ENCODE results near the gene HOXD8. TPM values are rescaled to one million over a fixed set of nuclear protein-coding genes. Genes with fewer than 3 reads are reported as not detected.

The HOXD8 gene
- total RNA-seq, 1 experiment from 2014 or later: not detected

DNA sequence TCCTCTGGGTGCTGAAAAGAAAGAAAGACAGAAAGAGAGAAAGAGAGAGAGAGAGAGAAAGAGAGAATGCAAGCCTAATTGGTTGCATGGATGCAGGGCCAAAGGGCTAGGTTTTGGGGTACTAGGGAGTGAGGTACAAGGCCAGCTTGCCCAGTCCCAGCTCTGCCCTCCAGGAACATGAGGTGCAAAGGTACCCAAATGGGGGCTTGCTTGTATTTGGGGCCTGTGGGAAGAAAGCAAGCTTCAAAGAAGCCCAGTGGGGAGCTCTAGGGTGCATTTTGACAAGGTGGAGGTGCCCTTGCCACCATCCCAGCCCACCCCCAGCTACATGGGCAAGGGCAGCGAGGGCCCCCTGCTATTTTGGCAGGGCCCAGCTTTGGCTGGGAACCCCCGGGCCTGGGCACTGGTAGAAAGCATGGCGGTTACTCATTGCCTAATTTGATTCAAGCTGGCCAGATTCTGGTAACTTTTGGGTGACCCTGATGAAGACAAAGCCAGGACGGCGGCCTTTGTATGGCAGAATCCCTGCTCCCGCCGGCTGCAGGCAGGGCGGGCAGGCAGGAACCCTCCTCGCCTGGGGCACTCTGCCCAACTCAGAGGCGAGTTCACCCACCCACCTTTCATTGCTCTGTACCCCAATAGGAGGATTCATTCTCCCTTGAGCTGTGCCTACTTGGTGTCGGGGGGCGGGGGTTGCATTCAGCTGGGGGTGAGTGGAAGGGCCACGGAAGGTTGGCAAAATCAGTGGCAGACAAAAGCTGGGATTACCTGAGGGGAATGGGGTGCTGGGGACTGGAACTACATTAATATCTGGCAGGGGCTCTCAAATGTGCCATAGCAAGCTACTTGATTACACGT is 21.3 kb downstream of the HOXD8 start:
- POLR2A ChIA-PET: no interaction called here
- Mint-ChIP-seq H3K36me3 (ENCODE audit: insufficient read depth, unreplicated experiment) (peaks cover 5% of the 10 kb centered on the region), H3K9me3 (ENCODE audit: unreplicated experiment) (no peaks in the 10 kb centered on the region), H3K27ac (ENCODE audit: low read depth, unreplicated experiment) (no peak overlapping the region), H3K27me3 (ENCODE audit: insufficient read depth, unreplicated experiment) (no peaks in the 10 kb centered on the region), H3K4me3 (ENCODE audit: unreplicated experiment) (no peak overlapping the region), H3K4me1 (ENCODE audit: insufficient read depth, unreplicated experiment) (no peaks in the 10 kb centered on the region)
- CTCF ChIA-PET: interaction anchor here (1.0 to 3.0 kb wide), 4 partner anchors 17 to 501 kb away, joined by 3 to 12 read pairs (median 8); no protein-coding TSS in a partner anchor
- no TSS peak for BruUV-seq (replicated peaks)
- TF ChIP-seq, protein P1, sequence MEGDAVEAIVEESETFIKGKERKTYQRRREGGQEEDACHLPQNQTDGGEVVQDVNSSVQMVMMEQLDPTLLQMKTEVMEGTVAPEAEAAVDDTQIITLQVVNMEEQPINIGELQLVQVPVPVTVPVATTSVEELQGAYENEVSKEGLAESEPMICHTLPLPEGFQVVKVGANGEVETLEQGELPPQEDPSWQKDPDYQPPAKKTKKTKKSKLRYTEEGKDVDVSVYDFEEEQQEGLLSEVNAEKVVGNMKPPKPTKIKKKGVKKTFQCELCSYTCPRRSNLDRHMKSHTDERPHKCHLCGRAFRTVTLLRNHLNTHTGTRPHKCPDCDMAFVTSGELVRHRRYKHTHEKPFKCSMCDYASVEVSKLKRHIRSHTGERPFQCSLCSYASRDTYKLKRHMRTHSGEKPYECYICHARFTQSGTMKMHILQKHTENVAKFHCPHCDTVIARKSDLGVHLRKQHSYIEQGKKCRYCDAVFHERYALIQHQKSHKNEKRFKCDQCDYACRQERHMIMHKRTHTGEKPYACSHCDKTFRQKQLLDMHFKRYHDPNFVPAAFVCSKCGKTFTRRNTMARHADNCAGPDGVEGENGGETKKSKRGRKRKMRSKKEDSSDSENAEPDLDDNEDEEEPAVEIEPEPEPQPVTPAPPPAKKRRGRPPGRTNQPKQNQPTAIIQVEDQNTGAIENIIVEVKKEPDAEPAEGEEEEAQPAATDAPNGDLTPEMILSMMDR (IDR thresholded peaks at IDR 0.05; ENCODE audit: unreplicated experiment): no peak
- no peak for DNase-seq (ENCODE audit: unreplicated experiment)
- intact Hi-C loops (cut with micrococcal nuclease): no loop called here

DNA sequence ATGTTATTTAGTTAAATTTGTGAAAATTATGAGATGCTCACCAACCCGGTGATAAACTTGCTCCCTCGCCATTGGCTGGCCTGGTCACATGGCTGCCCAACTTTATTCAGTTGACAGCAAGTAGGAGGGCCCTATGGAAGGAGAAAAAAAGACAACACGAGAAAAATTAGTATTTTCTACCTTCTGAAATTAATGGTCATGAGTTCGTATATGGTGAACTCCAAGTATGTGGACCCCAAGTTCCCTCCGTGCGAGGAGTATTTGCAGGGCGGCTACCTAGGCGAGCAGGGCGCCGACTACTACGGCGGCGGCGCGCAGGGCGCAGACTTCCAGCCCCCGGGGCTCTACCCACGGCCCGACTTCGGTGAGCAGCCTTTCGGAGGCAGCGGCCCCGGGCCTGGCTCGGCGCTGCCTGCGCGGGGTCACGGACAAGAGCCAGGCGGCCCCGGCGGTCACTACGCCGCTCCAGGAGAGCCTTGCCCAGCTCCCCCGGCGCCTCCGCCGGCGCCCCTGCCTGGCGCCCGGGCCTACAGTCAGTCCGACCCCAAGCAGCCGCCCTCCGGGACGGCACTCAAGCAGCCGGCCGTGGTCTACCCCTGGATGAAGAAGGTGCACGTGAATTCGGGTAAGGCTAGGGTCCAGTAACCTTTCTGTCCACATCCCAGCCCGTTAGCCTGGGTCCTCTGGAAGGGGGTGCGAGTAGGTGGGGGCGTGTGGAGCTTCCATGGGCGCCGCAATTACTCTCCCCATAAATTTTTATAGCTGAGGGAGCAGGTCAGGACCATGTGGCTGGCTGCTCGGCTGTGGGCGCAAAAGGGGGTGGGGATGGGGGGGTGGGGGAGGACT is 22.2 kb downstream of the HOXD8 start, which contains the start of gene HOXD4:
HOXD4 (plus strand) TSS at position 109 of the 846 bp plus-strand sequence; CDS start at position 193, 84 bp downstream.
- Mint-ChIP-seq H3K27me3 (ENCODE audit: insufficient read depth, unreplicated experiment) (no peaks in the 10 kb centered on the region), H3K36me3 (ENCODE audit: insufficient read depth, unreplicated experiment) (peaks cover 5% of the 10 kb centered on the region), H3K27ac (ENCODE audit: low read depth, unreplicated experiment) (no peak within 1 kb of the TSS), H3K9me3 (ENCODE audit: unreplicated experiment) (no peaks in the 10 kb centered on the region), H3K4me3 (ENCODE audit: unreplicated experiment) (no peak within 1 kb of the TSS), H3K4me1 (ENCODE audit: insufficient read depth, unreplicated experiment) (no peaks in the 10 kb centered on the region)
- ChIA-PET POLR2A (no interaction called here), CTCF (interaction anchor here (0.6 to 1.7 kb wide), 4 partner anchors 486 to 998 kb away, joined by 4 to 10 read pairs (median 6); no protein-coding TSS in a partner anchor)
- intact Hi-C loops (cut with micrococcal nuclease): no loop called here
- DNase-seq (ENCODE audit: unreplicated experiment): no peak
- TF ChIP-seq, protein P1 (IDR thresholded peaks at IDR 0.05; ENCODE audit: unreplicated experiment): no peak
- no TSS peak for BruUV-seq (replicated peaks)

DNA sequence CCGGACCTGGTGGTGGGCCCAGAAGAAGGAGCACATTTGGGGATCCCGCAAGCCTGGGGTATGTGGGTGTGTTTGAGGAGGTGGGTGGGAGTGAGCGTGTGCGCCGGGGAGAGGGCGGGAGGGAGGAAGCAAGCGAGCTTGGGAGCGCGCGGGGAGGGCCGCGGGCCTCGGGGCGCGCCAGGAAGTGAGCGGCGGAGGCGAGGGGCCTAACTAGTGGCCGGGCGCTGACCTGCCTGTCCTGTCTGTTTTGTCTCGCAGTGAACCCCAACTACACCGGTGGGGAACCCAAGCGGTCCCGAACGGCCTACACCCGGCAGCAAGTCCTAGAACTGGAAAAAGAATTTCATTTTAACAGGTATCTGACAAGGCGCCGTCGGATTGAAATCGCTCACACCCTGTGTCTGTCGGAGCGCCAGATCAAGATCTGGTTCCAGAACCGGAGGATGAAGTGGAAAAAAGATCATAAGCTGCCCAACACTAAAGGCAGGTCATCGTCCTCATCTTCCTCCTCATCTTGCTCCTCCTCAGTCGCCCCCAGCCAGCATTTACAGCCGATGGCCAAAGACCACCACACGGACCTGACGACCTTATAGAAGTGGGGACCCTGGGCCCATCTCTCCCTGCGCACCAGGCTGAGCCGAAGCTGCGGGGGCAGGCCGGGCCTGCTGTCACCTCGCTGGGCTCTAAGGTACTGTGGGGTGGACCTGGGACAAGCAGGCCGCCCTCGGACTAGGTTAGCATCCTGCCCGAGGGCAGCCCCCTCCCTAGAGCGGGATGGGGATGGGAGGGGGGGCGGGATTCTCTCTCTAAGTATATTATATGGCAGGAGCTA is 23.1 kb downstream of the HOXD8 start:
- ChIA-PET POLR2A (no interaction called here), CTCF (interaction anchor here (0.6 to 0.7 kb wide), 3 partner anchors 13 to 997 kb away, joined by 3 to 5 read pairs (median 4); no protein-coding TSS in a partner anchor)
- BruUV-seq (replicated peaks): no TSS peak
- Mint-ChIP-seq H3K4me3 (ENCODE audit: unreplicated experiment) (no peak overlapping the region), H3K27me3 (ENCODE audit: insufficient read depth, unreplicated experiment) (no peaks in the 10 kb centered on the region), H3K4me1 (ENCODE audit: insufficient read depth, unreplicated experiment) (no peaks in the 10 kb centered on the region), H3K9me3 (ENCODE audit: unreplicated experiment) (no peaks in the 10 kb centered on the region), H3K36me3 (ENCODE audit: insufficient read depth, unreplicated experiment) (peaks cover 5% of the 10 kb centered on the region), H3K27ac (ENCODE audit: low read depth, unreplicated experiment) (no peak overlapping the region)
- TF ChIP-seq, protein P1 (IDR thresholded peaks at IDR 0.05; ENCODE audit: unreplicated experiment): no peak
- DNase-seq (ENCODE audit: unreplicated experiment): no peak
- intact Hi-C loops (cut with micrococcal nuclease): no loop called here

Data from MCF 10A (cell line).